AG04449 (cell line): ENCODE data around the gene SIRPA.

Source experiments
- CTCF ChIA-PET: fragments of 350-600 bp; formaldehyde crosslinking; extraction: SDS; loops from one replicate; lab custom pipeline; 2021; ENCODE audit warnings: antibody characterized with exemption; lab: Yijun Ruan, JAX
- POLR2A ChIA-PET: fragments of 400-600, 350-600 bp; formaldehyde crosslinking; extraction: SDS; loops from one replicate; lab custom pipeline; 2020; ENCODE audit warnings: antibody characterized with exemption, inconsistent platforms; lab: Yijun Ruan, JAX
- DNase-seq: peaks from one replicate; pipeline ENCODE4 v3.0.0-alpha.2; 2010; ENCODE audit warnings: low read depth, low spot score
- H3K4me3 ChIP-seq: 2 replicates; pipeline ENCODE4 v1.5.1; 2011; ENCODE audit warnings: low read depth, mild to moderate bottlenecking, control low read depth, low read length
- TF ChIP-seq, protein P1 (sequence below): IDR thresholded peaks from one replicate; pipeline ENCODE4 v1.5.1; 2011; ENCODE audit warnings: mild to moderate bottlenecking, moderate library complexity, low read length, control low read depth, inconsistent platforms; ENCODE audit not compliant: insufficient read depth; ENCODE audit errors: missing control alignments

The SIRPA gene

DNA sequence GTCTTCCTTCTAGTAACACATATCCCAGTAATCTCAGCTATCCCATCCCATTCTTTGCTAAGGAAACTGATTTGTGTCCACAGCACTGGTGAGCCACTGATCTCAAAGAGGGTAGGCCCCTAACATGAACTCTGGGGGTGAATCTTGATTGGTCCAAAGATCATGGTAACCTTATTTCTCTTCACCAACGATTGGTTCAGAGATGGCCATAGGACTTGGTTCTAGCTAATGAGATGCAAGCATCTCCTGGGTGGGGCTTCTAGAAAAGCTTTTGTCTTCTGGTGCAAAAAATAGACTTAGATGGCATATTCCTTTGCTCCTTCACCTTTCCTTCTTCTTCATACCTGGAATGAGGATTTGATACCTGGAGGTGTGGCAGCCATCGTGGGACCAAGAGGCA is 43.8 kb upstream of the SIRPA start:
- CTCF ChIA-PET: interaction anchor here (1.0 to 1.4 kb wide), 5 partner anchors 8 to 348 kb away, joined by 3 to 5 read pairs (median 4); no protein-coding TSS in a partner anchor
- DNase-seq: no peak
- H3K4me3 ChIP-seq: no peak overlapping the region
- POLR2A ChIA-PET: no interaction called here
- TF ChIP-seq, protein P1, sequence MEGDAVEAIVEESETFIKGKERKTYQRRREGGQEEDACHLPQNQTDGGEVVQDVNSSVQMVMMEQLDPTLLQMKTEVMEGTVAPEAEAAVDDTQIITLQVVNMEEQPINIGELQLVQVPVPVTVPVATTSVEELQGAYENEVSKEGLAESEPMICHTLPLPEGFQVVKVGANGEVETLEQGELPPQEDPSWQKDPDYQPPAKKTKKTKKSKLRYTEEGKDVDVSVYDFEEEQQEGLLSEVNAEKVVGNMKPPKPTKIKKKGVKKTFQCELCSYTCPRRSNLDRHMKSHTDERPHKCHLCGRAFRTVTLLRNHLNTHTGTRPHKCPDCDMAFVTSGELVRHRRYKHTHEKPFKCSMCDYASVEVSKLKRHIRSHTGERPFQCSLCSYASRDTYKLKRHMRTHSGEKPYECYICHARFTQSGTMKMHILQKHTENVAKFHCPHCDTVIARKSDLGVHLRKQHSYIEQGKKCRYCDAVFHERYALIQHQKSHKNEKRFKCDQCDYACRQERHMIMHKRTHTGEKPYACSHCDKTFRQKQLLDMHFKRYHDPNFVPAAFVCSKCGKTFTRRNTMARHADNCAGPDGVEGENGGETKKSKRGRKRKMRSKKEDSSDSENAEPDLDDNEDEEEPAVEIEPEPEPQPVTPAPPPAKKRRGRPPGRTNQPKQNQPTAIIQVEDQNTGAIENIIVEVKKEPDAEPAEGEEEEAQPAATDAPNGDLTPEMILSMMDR: no peak

DNA sequence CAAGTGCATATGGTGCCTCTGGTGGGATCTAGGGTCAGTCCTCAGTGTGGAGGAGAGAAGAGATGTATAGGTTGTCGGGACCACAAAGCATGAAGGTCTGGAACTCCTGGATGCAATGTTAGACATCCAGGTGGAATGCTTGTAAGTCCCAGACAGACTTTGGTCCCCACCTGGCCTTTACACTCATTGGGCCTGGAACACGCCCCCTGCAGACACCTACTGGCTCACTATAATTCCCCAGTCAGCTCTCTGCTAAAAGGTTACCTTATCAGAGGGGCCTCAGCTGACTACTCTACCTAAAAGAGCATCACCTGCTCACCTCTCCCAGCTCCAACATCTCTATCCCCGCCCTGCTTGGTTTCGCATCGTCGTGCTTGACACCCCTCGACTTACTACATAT is 41.7 kb upstream of the SIRPA start:
- TF ChIP-seq, protein P1: no peak
- no peak for DNase-seq
- no peak overlapping the region for H3K4me3 ChIP-seq
- POLR2A ChIA-PET: no interaction called here
- CTCF ChIA-PET: no interaction called here

DNA sequence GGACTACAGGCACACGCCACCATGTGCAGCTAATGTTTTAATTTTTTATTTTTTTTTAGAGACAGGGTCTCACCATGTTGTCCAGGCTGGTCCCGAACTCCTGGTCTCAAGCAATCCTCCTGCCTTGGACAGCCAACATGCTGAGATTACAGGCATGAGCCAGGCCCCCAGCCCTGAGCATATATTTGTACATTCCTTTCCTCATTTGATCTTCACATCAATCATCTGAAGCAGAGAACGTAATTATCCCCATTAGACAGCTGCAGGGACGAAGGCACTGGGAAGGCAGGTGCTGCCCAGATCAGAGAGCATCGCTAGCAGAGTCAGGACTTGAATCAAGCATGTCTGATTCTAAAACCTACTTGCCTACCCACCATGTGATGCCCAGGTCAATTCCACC is 41.0 kb upstream of the SIRPA start:
- ChIA-PET CTCF (no interaction called here), POLR2A (no interaction called here)
- no peak for DNase-seq
- no peak overlapping the region for H3K4me3 ChIP-seq
- TF ChIP-seq, protein P1: no peak

DNA sequence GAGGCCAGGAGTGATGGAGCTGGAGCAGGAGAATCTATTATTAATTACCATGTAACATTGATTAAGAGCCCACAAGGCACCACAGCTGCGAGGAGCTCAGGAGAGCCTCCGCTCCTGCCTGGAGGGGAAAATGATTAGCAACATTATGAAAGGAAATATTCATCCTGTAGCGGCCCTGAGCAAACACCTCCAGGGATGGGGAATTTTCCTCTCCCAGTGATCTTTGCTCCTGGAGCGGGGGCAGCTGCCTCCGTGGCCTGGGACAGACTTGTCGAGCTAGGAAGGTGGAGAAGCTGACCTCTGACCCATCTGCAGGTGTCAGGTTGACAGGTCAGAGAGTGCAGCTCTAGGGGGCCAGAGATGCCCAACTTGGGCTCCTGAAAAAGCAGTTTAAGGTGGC is 40.1 kb upstream of the SIRPA start:
- ChIA-PET POLR2A (no interaction called here), CTCF (interaction anchor here (1.3 kb wide), 1 partner anchor 12 kb away, joined by 4 read pairs; no protein-coding TSS in a partner anchor)
- DNase-seq: no peak
- H3K4me3 ChIP-seq: no peak overlapping the region
- TF ChIP-seq, protein P1: no peak

DNA sequence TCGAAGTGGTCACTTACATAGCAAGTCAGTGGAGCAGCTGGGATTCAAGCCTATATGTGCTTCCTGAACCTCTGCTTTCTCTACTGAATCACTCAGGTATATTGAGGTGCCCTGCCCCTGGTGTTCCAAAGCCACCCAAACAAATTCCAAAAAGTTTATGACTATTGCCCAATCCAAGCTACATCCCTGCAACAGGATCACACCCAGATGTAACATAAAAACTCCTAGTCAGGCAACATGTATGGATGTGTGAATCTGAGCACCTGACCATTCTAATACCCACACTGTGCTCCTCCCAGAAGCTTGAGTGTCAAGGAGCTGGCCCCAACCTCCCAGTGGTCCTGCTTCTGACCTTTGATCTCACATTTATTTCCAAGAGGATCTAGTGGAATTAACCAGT is 39.5 kb upstream of the SIRPA start:
- DNase-seq: no peak
- TF ChIP-seq, protein P1: no peak
- CTCF ChIA-PET: interaction anchor here (1.3 kb wide), 1 partner anchor 11 kb away, joined by 4 read pairs; no protein-coding TSS in a partner anchor
- no peak overlapping the region for H3K4me3 ChIP-seq
- POLR2A ChIA-PET: no interaction called here

DNA sequence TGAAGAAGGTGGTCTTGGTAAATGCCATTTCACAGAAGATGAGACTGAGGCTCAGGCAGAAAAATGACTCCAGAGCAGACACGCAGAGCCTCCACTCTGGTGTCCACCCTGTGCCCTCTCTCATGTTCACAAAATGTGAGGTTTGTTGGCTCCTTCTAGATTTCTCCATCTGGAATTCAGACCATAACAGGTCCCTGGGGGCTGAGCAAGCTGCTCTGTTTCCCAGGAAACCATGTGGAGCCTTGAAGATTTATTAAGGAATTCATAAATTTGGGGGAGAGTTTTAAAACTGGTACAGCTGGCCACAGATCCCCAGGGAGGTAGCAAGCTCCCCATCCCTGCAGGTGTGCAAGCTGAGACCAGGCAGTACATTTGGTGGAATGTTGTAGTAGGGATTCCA is 38.8 kb upstream of the SIRPA start:
- H3K4me3 ChIP-seq: no peak overlapping the region
- no peak for DNase-seq
- TF ChIP-seq, protein P1: no peak
- POLR2A ChIA-PET: no interaction called here
- CTCF ChIA-PET: interaction anchor here (1.3 kb wide), 1 partner anchor 11 kb away, joined by 4 read pairs; no protein-coding TSS in a partner anchor
